PC-3 (cell line): Measurements from ENCODE around the gene KLHL12. TPM values are rescaled to one million over a fixed set of nuclear protein-coding genes. Genes with fewer than 3 reads are reported as not detected.

Source experiments
- ATAC-seq: fragments of 200-7000 bp; cut with Tn5 transposase; 2 replicates; pipeline ENCODE4 v1.9.1; 2020; ENCODE audit warnings: mild to moderate bottlenecking, moderate library complexity
- BruUV-seq: library from RNA; stranded (reverse); fragments of 400-500 nt; replicated peaks from 2 replicates; lab custom pipeline; 2021; lab: Mats Ljungman, UMichigan
- CTCF ChIA-PET: fragments of 300-600 bp; sonication (Branson Sonifier 250); formaldehyde crosslinking; loops from one replicate; lab custom pipeline; 2022; ENCODE audit warnings: antibody characterized with exemption; lab: Charles Lee
- POLR2A ChIA-PET: fragments of 300-600 bp; sonication (Branson Sonifier 250); formaldehyde crosslinking; loops from one replicate; lab custom pipeline; 2022; ENCODE audit warnings: antibody characterized with exemption; ENCODE audit not compliant: unreplicated experiment; lab: Charles Lee
- DNase-seq: peaks from one replicate; pipeline ENCODE4 v3.0.0-alpha.2; 2015
- H2AFZ ChIP-seq: fragments of 300-600 bp; sonication (generic); 2 replicates; pipeline ENCODE4 v1.6.0; 2016; ENCODE audit warnings: antibody characterized with exemption, low read length
- H3F3A ChIP-seq: fragments of 300-600 bp; sonication (generic); one replicate; pipeline ENCODE4 v1.6.0; 2017; ENCODE audit warnings: antibody characterized with exemption, low read length, control low read depth, mild to moderate bottlenecking; ENCODE audit not compliant: unreplicated experiment
- H3K27ac ChIP-seq: fragments of 300-600 bp; sonication (generic); 2 replicates; pipeline ENCODE4 v1.5.1; 2016; ENCODE audit warnings: mild to moderate bottlenecking, low read length
- H3K27me3 ChIP-seq: fragments of 300-600 bp; sonication (generic); 2 replicates; pipeline ENCODE4 v1.6.1; 2016; ENCODE audit warnings: low read length, mixed read lengths
- H3K36me3 ChIP-seq: fragments of 300-600 bp; sonication (generic); 2 replicates; pipeline ENCODE4 v1.6.1; 2016; ENCODE audit warnings: low read depth, mixed run types, low read length, mixed read lengths
- H3K4me1 ChIP-seq: fragments of 300-600 bp; sonication (generic); 2 replicates; pipeline ENCODE4 v1.5.1; 2016; ENCODE audit warnings: low read length; ENCODE audit not compliant: insufficient read depth
- H3K4me2 ChIP-seq: fragments of 300-600 bp; sonication (generic); 2 replicates; pipeline ENCODE4 v1.6.0; 2016; ENCODE audit warnings: low read length
- H3K4me3 ChIP-seq: fragments of 300-600 bp; sonication (generic); 2 replicates; pipeline ENCODE4 v1.5.1; 2016; ENCODE audit warnings: mild to moderate bottlenecking, low read length, mixed read lengths
- H3K79me2 ChIP-seq: fragments of 300-600 bp; sonication (generic); 2 replicates; pipeline ENCODE4 v1.6.1; 2017; ENCODE audit warnings: low read length, mixed read lengths
- H3K9ac ChIP-seq: fragments of 300-600 bp; sonication (generic); 2 replicates; pipeline ENCODE4 v1.6.0; 2016; ENCODE audit warnings: mild to moderate bottlenecking, low read length
- H3K9me2 ChIP-seq: fragments of 300-600 bp; sonication (generic); replicated peaks from 2 replicates; pipeline ENCODE4 v1.6.1; 2016; ENCODE audit warnings: mixed run types, low read length, mixed read lengths
- H3K9me3 ChIP-seq: fragments of 300-600 bp; sonication (generic); 2 replicates; pipeline ENCODE4 v1.6.1; 2016; ENCODE audit warnings: low read length, mixed read lengths
- H4K20me1 ChIP-seq: fragments of 300-600 bp; sonication (generic); 2 replicates; pipeline ENCODE4 v1.6.1; 2016; ENCODE audit warnings: low read length, mixed read lengths
- EZH2 ChIP-seq: fragments of 300-600 bp; sonication (generic); IDR thresholded peaks from one replicate; pipeline ENCODE4 v1.6.1; 2017; ENCODE audit warnings: antibody characterized with exemption, mild to moderate bottlenecking, low read length; ENCODE audit not compliant: unreplicated experiment
- EZH2phosphoT487 ChIP-seq: fragments of 300-600 bp; sonication (generic); IDR thresholded peaks from 2 replicates; pipeline ENCODE4 v1.6.1; 2018; ENCODE audit warnings: mild to moderate bottlenecking, antibody characterized with exemption, low read length, borderline replicate concordance
- intact Hi-C: fragments of 100-400 bp; cut with micrococcal nuclease; formaldehyde crosslinking; loops from 2 replicates; pipeline ENCODE4 v1.9.0; 2023
- total RNA-seq: library from RNA; depleted of rRNA; stranded (reverse); fragments of >200 nt; gene quantifications from 2 replicates; pipeline ENCODE4 v1.2.3, GENCODE V29; 2014
- TF ChIP-seq, protein P1 (sequence below): fragments of 300-600 bp; sonication (generic); conservative IDR thresholded peaks from 2 replicates; pipeline ENCODE4 v1.5.1; 2017; ENCODE audit warnings: antibody characterized with exemption, low read depth, mild to moderate bottlenecking, low read length

The KLHL12 gene
- total RNA-seq, 1 experiment from 2014 or later = 25.2 TPM

GRCh38 chr1:202966006-202966898 lies 39.2 kb upstream of the KLHL12 start:
- H3K4me2 ChIP-seq = peak overlapping the region; percentile 93
- ChIA-PET CTCF (no interaction called here), POLR2A (no interaction called here)
- no peak overlapping the region for H3K27ac ChIP-seq
- H3K4me1 ChIP-seq = peaks cover 19% of the 10 kb centered on the region
- H2AFZ ChIP-seq = peak overlapping the region; percentile 99
- TSS peak; percentile 43 for BruUV-seq
- TF ChIP-seq, protein P1, sequence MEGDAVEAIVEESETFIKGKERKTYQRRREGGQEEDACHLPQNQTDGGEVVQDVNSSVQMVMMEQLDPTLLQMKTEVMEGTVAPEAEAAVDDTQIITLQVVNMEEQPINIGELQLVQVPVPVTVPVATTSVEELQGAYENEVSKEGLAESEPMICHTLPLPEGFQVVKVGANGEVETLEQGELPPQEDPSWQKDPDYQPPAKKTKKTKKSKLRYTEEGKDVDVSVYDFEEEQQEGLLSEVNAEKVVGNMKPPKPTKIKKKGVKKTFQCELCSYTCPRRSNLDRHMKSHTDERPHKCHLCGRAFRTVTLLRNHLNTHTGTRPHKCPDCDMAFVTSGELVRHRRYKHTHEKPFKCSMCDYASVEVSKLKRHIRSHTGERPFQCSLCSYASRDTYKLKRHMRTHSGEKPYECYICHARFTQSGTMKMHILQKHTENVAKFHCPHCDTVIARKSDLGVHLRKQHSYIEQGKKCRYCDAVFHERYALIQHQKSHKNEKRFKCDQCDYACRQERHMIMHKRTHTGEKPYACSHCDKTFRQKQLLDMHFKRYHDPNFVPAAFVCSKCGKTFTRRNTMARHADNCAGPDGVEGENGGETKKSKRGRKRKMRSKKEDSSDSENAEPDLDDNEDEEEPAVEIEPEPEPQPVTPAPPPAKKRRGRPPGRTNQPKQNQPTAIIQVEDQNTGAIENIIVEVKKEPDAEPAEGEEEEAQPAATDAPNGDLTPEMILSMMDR = no peak
- TF ChIP-seq EZH2 (no peak), EZH2phosphoT487 (no peak)
- H3K79me2 ChIP-seq = peaks cover 13% of the 10 kb centered on the region
- H3K4me3 ChIP-seq = peak overlapping the region; percentile 99
- intact Hi-C loops = no loop called here
- no peaks in the 10 kb centered on the region for H3F3A ChIP-seq
- H3K9me2 ChIP-seq = no peaks in the 10 kb centered on the region
- ATAC-seq (peak; percentile 12), DNase-seq (no peak)
- H3K27me3 ChIP-seq = no peaks in the 10 kb centered on the region
- H3K9ac ChIP-seq = peak overlapping the region; percentile 89
- H3K36me3 ChIP-seq = peaks cover 22% of the 10 kb centered on the region; the same call in 1 of the 2 replicates
- no peaks in the 10 kb centered on the region for H4K20me1 ChIP-seq
- no peaks in the 10 kb centered on the region for H3K9me3 ChIP-seq

DNA sequence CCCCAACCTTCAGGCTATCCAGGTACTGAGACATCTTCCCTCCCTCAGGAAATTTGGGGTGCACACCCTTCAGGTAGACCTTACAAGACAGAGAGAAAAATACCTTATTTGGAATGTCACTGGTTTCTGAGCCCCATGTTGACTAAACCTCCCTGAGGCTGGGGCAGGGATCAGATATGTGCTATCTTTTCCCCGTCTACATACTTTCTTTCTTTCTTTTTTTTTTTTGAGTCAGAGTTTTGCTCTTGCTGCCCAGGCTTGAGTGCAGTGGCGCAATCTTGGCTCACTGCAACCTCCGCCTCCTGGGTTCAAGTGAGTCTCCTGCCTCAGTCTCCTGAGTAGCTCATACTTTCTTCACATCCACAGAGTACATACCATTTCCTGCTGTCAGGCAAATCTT lies 38.4 kb upstream of the KLHL12 start:
- no peak for ATAC-seq
- DNase-seq = no peak
- Histone ChIP-seq H3K36me3 (peaks cover 22% of the 10 kb centered on the region; the same call in 1 of the 2 replicates), H2AFZ (no peak overlapping the region), H3K27me3 (no peaks in the 10 kb centered on the region), H3K9me3 (no peaks in the 10 kb centered on the region), H4K20me1 (no peaks in the 10 kb centered on the region), H3K9ac (no peak overlapping the region), H3K4me3 (no peak overlapping the region), H3F3A (no peaks in the 10 kb centered on the region), H3K79me2 (peaks cover 13% of the 10 kb centered on the region), H3K27ac (no peak overlapping the region), H3K4me2 (peak overlapping the region; percentile 93; the same call in 1 of the 2 replicates), H3K4me1 (peaks cover 19% of the 10 kb centered on the region), H3K9me2 (no peaks in the 10 kb centered on the region)
- ChIA-PET CTCF (no interaction called here), POLR2A (no interaction called here)
- no TSS peak for BruUV-seq
- TF ChIP-seq EZH2phosphoT487 (no peak), EZH2 (no peak)
- TF ChIP-seq, protein P1 = no peak
- intact Hi-C loops = no loop called here
